Epithelial cell of proximal tubule (primary cell): ENCODE measurements around the gene MAN2A1. TPM values are rescaled to one million over a fixed set of nuclear protein-coding genes. Genes with fewer than 3 reads are reported as not detected.

ENCODE experiments used
- DNase-seq: peaks from one replicate; pipeline ENCODE4 v3.0.0-alpha.2; 2011; ENCODE audit warnings: low read depth
- H3K4me3 ChIP-seq: 2 replicates; pipeline ENCODE4 v1.5.1; 2011; ENCODE audit warnings: low read depth, mild to moderate bottlenecking, low read length
- total RNA-seq: library from RNA; depleted of rRNA; stranded (reverse); fragments of >200 nt; gene quantifications from 2 replicates; pipeline ENCODE4 v1.2.3, GENCODE V29; 2015
- TF ChIP-seq, protein P1 (sequence below): conservative IDR thresholded peaks from 2 replicates; pipeline ENCODE4 v1.5.1; 2012; ENCODE audit warnings: low read depth, mild to moderate bottlenecking, low read length

MAN2A1 gene
- total RNA-seq, 1 donor from 2014 or later: 51.2 TPM

DNA sequence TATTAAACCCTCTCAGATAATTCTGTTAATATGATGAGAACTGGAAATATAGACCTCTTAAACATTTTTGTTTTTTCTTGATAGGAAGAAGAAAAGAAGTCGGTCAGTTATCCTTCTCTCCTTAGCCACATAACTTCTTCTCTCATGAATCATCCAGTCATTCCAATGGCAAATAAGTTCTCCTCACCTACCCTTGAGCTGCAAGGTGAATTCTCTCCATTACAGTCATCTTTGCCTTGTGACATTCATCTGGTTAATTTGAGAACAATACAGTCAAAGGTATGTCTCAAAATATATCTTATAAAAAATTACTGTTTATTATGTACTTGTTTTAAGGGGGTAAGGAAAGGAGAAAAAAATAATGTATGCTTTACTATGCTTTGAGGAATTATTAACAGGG is 165.3 kb downstream of the MAN2A1 start:
- TF ChIP-seq, protein P1, sequence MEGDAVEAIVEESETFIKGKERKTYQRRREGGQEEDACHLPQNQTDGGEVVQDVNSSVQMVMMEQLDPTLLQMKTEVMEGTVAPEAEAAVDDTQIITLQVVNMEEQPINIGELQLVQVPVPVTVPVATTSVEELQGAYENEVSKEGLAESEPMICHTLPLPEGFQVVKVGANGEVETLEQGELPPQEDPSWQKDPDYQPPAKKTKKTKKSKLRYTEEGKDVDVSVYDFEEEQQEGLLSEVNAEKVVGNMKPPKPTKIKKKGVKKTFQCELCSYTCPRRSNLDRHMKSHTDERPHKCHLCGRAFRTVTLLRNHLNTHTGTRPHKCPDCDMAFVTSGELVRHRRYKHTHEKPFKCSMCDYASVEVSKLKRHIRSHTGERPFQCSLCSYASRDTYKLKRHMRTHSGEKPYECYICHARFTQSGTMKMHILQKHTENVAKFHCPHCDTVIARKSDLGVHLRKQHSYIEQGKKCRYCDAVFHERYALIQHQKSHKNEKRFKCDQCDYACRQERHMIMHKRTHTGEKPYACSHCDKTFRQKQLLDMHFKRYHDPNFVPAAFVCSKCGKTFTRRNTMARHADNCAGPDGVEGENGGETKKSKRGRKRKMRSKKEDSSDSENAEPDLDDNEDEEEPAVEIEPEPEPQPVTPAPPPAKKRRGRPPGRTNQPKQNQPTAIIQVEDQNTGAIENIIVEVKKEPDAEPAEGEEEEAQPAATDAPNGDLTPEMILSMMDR: no peak
- no peak overlapping the region for H3K4me3 ChIP-seq
- no peak for DNase-seq

DNA sequence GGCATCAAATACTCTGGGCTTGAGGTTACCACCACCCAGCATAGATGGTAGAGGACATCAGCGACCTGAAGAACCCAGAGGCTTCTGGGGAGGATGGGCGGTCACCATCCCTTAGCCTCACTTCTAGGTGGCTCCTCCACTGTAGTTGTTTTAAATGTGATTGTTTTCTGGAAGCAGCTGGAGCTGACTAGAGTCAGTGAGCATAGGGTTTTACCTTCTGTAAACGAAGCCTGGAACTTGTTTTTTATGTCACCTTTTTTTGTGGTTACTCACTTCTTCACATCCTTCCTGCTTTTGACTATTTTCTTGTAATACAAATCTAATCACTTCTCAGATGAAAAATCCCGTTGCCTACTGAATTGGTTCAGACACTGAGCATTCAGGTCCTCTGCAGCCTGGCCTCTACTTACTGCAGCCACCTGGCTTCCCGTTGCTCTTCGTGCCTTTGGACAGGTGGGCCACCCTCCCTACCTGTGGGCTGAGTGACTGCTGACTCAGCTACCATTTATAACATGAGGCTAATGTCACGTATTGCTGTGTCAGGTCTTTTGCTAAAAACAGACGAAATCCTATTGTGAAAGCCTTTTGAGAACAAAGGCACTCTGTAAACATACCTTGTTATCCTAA is 167.8 kb downstream of the MAN2A1 start:
- TF ChIP-seq, protein P1: no peak
- H3K4me3 ChIP-seq: no peak overlapping the region
- DNase-seq: no peak

DNA sequence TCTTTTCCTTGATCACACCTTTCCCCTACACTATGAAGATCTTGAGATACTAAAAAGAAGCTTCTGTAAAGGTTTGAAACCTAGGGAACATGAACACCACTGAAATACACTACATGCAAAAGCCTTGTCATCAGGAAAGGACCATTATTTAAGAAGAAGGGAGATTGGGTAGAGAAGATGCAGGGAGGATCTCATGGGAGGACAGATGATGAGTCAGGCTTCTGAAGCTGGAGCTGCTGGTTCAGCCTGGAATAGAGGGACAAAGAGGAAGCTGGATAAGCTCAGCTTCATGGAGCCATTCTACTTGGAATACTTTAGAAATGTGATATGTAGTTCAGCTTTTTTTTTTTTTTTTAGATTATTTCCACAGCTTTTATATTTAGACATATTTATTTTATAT is 169.8 kb downstream of the MAN2A1 start:
- TF ChIP-seq, protein P1: no peak
- DNase-seq: no peak
- H3K4me3 ChIP-seq: no peak overlapping the region

DNA sequence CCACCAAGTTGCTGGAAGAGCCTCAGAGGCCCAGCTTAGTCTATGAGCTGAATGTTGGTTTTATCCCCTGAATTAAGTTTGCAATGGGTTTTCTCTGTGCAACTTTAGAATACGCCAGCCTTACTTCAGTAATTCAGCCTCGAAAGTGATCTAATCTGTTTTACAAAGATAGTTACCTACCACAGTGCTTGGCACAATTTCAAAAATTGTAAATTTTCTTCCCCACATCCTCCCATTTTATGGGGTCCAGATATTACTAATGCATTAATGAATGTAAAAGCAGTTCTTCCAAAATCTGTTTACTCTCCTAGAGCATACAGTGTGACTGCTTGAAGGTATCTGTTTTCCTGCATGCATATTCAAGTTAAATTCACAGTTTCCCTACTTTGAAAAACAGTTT is 172.6 kb downstream of the MAN2A1 start:
- DNase-seq: no peak
- TF ChIP-seq, protein P1: no peak
- no peak overlapping the region for H3K4me3 ChIP-seq

DNA sequence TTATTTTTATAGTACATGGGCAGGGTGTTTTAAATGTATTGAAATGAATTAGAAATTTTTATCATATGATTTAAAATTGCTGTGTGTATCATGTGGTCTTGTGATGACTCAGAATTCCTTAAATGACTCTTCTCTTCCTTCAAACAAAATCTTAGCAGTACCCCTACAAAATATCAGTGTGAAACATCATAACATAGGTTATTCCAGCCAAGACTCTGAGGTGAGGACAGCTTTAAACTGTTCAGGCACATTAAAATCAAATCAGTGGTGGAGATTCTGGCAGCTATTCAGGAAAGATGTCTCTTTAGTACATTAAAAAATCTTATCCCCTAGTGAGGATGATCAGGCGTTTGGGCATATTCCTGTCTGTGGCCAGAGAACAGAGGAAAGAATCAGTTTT is 174.0 kb downstream of the MAN2A1 start:
- no peak for DNase-seq
- no peak overlapping the region for H3K4me3 ChIP-seq
- TF ChIP-seq, protein P1: no peak

DNA sequence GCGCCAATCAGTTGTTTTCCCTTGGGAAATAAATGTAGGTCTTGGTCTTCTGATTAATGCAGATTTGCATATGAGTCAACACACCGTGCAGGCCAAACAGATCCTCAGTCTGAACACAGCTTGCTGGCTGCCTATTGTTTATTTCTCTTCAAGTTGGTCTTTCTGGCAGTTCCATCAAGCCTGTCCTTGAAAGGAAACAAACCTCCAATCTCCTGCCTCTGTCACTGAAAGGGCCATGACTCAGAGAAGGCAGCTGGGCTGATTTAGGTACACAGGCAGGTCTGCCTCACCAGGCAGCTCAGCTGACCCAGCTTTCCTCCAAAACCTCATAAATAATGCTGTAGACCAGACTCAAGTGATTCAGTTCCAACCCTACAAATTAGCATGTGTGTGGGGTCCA is 175.9 kb downstream of the MAN2A1 start:
- peak; percentile 85 for DNase-seq
- TF ChIP-seq, protein P1: no peak
- H3K4me3 ChIP-seq: no peak overlapping the region

DNA sequence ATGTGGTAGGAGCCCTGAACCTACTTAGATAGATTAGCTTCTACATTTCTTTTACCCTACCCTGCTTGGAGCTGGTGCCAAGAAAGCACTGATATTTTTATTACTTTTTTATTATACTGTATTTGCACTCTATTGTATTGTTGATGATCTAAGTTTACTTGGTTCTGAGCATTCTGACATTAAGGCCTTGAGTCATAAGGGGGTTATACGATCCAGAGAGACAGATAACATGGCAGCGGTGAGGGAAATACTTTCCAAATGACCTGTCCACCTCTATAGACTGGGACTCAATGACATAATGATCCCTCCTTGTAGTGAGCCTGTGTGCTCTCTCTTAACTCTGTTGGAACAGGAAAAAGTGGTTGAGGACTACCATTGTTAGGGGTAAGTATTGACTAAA is 176.3 kb downstream of the MAN2A1 start:
- TF ChIP-seq, protein P1: no peak
- DNase-seq: no peak
- no peak overlapping the region for H3K4me3 ChIP-seq
